Stimulated activated CD4-positive, alpha-beta T cell treated with anti-CD3 and anti-CD28 coated beads, Interleukin-1b, Interleukin-23, amount 100 ng/mL, for 4 hours (primary cell): Measurements from ENCODE around the gene CLMP.

Experiments
- DNase-seq, 2 donors: peaks; one replicate each; pipeline ENCODE4 v3.0.0-alpha.2; 2020; ENCODE audit warnings: low read depth in 2 of 2

The CLMP gene

GRCh38 chr11:123195188-123196059 lies at the start of gene CLMP:
TSS of gene CLMP (minus strand) at chr11:123195248. CDS start at chr11:123194940, 308 bp downstream.
- DNase-seq: peak in 1 of 2 donors; percentile 11

GRCh38 chr11:123241874-123242543 lies 47.0 kb upstream of the CLMP start:
- no peak for DNase-seq

- DNase-seq: no peak
Measured at GRCh38 chr11:123241294-123241693, 46.2 kb upstream of the CLMP start.

- no peak for DNase-seq
Measured at GRCh38 chr11:123239191-123240150, 44.4 kb upstream of the CLMP start.

- no peak for DNase-seq
Measured at GRCh38 chr11:123238297-123238696, 43.2 kb upstream of the CLMP start.

GRCh38 chr11:123236879-123237278 lies 41.8 kb upstream of the CLMP start:
- no peak for DNase-seq

- DNase-seq: no peak
Measured at GRCh38 chr11:123235656-123236261, 40.7 kb upstream of the CLMP start.

GRCh38 chr11:123235117-123235655 lies 40.1 kb upstream of the CLMP start:
- DNase-seq: peak; percentile 28 to 34

GRCh38 chr11:123233975-123234334 lies 38.9 kb upstream of the CLMP start:
- DNase-seq: no peak

- no peak for DNase-seq
Measured at GRCh38 chr11:123233280-123233974, 38.4 kb upstream of the CLMP start.

- DNase-seq: no peak
Measured at GRCh38 chr11:123231777-123232176, 36.7 kb upstream of the CLMP start.

GRCh38 chr11:123231256-123231655 lies 36.2 kb upstream of the CLMP start:
- DNase-seq: no peak

GRCh38 chr11:123230346-123230745 lies 35.3 kb upstream of the CLMP start:
- DNase-seq: no peak

GRCh38 chr11:123228496-123229163 lies 33.6 kb upstream of the CLMP start:
- no peak for DNase-seq

- DNase-seq: no peak
Measured at GRCh38 chr11:123227763-123228495, 32.9 kb upstream of the CLMP start.

GRCh38 chr11:123221584-123221983 lies 26.5 kb upstream of the CLMP start:
- no peak for DNase-seq

GRCh38 chr11:123221096-123221561 lies 26.1 kb upstream of the CLMP start:
- no peak for DNase-seq

- DNase-seq: no peak
Measured at GRCh38 chr11:123219066-123219690, 24.1 kb upstream of the CLMP start.

GRCh38 chr11:123218451-123218850 lies 23.4 kb upstream of the CLMP start:
- DNase-seq: no peak
